Hepatocyte (in vitro differentiated cells): ENCODE results near the gene CPEB2.

Experiments
- EZH2 ChIP-seq: fragments of 200-600 bp; sonication (generic); IDR thresholded peaks from 2 replicates; pipeline ENCODE4 v1.6.1; 2016; ENCODE audit warnings: antibody characterized with exemption, mild to moderate bottlenecking, borderline replicate concordance
- TF ChIP-seq, protein P1 (sequence below): fragments of 200-600 bp; sonication (generic); IDR thresholded peaks from 2 replicates; pipeline ENCODE4 v1.5.1; 2016; ENCODE audit warnings: antibody characterized with exemption, mild to moderate bottlenecking; ENCODE audit not compliant: poor library complexity

GRCh38 chr4:15031993-15032675, 29.9 kb downstream of the CPEB2 start:
- TF ChIP-seq, protein P1, sequence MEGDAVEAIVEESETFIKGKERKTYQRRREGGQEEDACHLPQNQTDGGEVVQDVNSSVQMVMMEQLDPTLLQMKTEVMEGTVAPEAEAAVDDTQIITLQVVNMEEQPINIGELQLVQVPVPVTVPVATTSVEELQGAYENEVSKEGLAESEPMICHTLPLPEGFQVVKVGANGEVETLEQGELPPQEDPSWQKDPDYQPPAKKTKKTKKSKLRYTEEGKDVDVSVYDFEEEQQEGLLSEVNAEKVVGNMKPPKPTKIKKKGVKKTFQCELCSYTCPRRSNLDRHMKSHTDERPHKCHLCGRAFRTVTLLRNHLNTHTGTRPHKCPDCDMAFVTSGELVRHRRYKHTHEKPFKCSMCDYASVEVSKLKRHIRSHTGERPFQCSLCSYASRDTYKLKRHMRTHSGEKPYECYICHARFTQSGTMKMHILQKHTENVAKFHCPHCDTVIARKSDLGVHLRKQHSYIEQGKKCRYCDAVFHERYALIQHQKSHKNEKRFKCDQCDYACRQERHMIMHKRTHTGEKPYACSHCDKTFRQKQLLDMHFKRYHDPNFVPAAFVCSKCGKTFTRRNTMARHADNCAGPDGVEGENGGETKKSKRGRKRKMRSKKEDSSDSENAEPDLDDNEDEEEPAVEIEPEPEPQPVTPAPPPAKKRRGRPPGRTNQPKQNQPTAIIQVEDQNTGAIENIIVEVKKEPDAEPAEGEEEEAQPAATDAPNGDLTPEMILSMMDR = no peak
- TF ChIP-seq EZH2 = no peak
